ENCODE data around the gene SMPD3.

- TF ChIP-seq CTCF (IDR thresholded peaks at IDR 0.05) (no peak), POLR2A (IDR thresholded peaks at IDR 0.05) (no peak)
Observed at GRCh38 chr16:68367440-68367839, 80.9 kb downstream of the SMPD3 start.
